Adrenal gland (tissue), 5 donors: ENCODE measurements around the gene MRPS12.

ENCODE experiments used
- CTCF ChIP-seq, 6 experiments: fragments of 450-650 bp in 4 of 6; fragments of 200-600 bp in 2 of 6; sonication (generic) in 1 of 6; IDR thresholded peaks; 1 replicate in 5 of 6; 2 replicates in 1 of 6; pipeline versions ENCODE4 v1.5.1 to v1.8.0; 2016 to 2021; ENCODE audit warnings: antibody characterized with exemption in 6 of 6, mild to moderate bottlenecking in 2 of 6, moderate library complexity in 1 of 6
- POLR2A ChIP-seq, 2 donors: fragments of 450-650 bp; IDR thresholded peaks; one replicate each; pipeline ENCODE4 v1.6.1; 2017; ENCODE audit warnings: antibody characterized with exemption in 2 of 2, mild to moderate bottlenecking in 2 of 2, moderate library complexity in 1 of 2
- donor health status: DM: no; HTN: no; CAD: no.

- TF ChIP-seq CTCF (IDR thresholded peaks at IDR 0.05) (no peak), POLR2A (IDR thresholded peaks at IDR 0.05) (no peak)
Observed at GRCh38 chr19:38941979-38942378, 11.2 kb downstream of the MRPS12 start.
